NCI-H2171 (cell line): Measurements from ENCODE around the gene GPR26.

ENCODE experiments used
- DNase-seq: peaks from one replicate; lab custom pipeline; 2025; lab: John Stamatoyannopoulos, UW

GPR26 gene

GRCh38 chr10:123648595-123648994 is 17.6 kb upstream of the GPR26 start:
- no peak for DNase-seq

DNA sequence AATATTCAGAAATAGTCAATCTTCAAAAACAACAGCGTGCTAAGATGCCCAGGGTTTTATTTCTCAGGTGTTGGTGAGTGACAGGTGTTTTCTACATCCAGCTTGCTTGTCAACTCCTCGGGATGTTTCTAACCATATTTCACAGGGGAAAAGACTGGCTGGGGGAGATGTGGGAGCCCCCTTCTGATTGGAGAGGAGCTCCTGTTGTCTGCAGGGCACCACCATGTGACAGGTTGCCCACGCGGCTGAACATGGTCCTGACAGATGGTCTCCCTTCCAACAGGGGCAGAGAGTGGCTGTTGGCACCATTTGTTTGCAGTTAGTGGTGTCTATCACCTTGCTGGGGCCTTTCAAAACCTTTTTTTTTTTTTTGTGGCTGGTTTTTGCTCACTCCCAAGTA is 16.5 kb upstream of the GPR26 start:
- peak; percentile 85 for DNase-seq

DNA sequence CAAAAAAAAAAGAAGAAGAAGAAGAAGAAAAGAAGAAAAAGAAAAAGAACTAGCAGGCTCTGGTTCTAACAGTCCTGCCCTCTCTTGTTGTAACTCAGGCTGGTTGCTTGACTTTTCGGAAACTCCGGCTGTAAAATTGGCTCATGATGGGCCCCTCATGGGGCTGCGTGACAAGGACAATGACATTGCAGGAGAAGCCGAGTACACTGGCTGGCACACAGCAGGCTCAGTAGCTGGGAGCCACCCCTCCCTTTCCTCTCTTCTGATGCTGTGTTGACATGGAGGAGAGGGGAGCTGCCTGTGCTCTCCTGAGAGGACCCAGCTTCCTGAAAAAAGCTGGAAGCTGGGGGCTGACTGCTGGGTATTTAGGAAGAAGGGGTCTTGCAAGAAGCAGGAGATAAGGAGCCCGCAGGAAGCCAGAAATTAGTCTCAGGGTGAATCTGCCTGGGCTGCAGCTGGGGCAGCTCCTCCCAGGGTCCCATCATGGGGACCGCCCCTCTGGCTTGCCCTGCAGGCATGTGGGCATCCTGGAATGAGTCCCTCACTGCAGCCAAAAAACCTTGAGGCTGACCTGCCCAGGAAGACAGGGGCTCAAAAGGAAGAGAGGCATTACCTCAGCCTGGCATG is 14.6 kb upstream of the GPR26 start:
- DNase-seq = no peak

DNA sequence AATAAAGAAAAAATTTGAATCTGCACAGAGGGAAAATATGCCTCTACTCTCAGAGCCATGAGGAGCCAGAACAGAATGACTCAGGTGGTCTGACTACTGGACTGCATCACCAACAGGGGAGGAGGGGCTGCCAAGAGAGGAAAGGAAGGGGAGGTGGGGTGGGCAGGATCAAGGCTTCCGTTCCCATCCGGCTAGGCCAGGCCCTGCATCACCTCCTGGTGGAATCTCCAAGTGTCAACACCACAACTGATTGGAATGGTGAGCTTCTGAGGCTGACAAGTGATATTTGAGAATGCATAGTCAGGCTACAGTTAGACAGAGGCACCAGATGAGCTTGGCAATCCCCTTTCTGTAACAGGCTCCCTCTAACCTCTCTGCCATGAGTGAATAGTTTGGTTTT is 10.4 kb upstream of the GPR26 start:
- DNase-seq = no peak

DNA sequence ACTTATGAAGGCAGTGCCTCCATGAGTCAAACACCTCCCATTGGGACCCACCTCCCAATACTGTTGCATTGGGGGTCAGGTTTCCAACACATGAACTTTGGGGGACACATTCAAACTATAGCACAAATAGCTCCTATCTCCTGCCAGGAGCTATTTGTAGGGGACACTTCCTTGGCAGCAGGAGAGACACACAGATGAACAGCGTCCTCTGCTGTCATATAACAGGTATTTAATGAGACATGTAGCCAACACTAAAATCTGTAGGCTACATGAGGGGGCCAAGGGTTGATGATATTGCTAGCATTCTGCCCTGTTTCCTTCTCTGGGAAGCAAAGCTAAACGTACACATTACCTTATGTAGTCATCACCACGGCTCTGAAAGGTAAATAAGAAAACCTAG is 2.6 kb upstream of the GPR26 start:
- no peak for DNase-seq

DNA sequence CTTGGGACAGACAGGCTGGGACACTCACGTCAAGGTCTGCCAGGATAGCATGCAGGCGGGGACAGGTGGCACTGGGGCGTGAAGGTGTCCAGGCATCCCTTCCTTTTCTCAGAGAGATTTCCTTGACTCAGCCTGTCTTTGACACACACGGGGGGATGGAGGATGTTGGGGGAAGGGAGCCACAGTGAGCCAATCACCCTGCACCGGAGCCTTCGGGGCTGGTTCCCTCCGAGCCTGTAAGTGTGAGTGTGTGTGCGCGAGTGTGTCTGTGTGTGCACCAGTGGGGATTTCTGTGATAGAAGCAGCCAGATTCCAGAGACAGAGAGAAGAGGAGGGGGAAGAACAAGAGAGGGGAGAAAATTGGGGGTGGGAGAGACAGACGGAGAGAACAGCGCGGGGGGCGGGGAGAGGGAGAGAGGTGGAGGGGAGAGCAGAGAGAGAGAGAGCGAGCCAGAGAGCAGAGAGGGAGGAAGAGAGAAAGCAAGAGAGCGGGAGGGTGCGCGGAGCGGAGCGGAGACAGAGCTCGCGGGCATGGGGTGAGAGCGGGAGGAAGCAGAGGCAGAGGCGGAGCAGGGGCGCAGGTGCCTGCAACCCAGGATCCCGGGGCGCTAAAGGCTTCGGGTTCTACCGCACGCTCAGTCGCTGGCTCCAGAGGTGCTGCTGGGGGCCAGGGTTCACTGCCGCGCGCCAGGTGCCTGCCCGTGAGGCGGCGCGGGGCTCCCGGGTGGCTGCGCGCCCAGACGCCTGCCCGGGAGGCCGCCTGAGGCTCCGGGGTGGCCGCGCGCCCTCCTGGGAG is 466 bp upstream of the GPR26 start:
- peak; percentile 49 for DNase-seq

- DNase-seq = no peak
Observed at GRCh38 chr10:123669886-123670285, 3.7 kb downstream of the GPR26 start.

- no peak for DNase-seq
Observed at GRCh38 chr10:123673198-123673597, 7.0 kb downstream of the GPR26 start.

- no peak for DNase-seq
Observed at GRCh38 chr10:123674741-123675140, 8.6 kb downstream of the GPR26 start.

GRCh38 chr10:123675811-123676210 is 9.7 kb downstream of the GPR26 start:
- no peak for DNase-seq

DNA sequence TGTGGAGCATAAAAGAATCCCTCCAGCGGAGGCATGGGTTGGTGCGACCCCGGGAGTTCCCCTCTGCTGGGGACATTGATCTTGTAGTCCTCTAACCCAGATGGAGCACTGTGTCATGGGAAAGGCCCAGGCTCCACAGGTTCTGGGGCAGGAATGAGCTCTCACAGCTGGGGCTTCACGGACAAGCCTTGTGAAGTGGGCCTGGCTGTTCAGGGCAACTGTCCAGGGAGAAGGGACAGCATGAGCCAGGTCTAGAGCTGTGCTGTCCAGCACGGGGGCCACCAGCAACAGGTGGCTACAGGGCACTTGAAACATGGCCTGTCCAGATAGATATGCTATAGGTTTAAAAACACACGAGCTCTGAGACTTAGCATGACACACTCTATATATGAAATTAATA is 11.4 kb downstream of the GPR26 start:
- DNase-seq = no peak

GRCh38 chr10:123678376-123678775 is 12.2 kb downstream of the GPR26 start:
- DNase-seq = no peak

- DNase-seq = no peak
Observed at GRCh38 chr10:123681285-123681684, 15.1 kb downstream of the GPR26 start.

GRCh38 chr10:123682477-123682876 is 16.3 kb downstream of the GPR26 start:
- DNase-seq = no peak

DNA sequence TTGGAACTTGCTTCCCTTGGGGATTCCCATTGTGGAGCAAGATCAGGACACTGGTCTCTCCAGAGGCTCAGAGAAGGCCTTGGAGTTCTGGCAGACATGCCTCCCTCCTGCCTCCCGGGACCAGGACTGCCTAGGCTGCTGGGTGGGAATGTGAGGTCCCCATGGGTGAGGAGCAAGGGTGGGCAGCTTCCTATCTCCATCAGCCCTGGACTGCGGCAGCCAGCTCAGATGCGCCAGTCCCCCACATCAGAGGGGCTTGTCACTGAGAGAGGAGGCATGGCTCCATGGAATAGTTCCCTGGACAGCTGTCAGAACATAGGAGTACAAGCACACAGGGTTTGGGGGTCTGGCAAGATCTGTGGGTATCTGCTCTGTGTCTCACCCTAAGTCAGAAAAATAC is 17.3 kb downstream of the GPR26 start:
- no peak for DNase-seq

GRCh38 chr10:123683865-123684264 is 17.7 kb downstream of the GPR26 start:
- DNase-seq = no peak

DNA sequence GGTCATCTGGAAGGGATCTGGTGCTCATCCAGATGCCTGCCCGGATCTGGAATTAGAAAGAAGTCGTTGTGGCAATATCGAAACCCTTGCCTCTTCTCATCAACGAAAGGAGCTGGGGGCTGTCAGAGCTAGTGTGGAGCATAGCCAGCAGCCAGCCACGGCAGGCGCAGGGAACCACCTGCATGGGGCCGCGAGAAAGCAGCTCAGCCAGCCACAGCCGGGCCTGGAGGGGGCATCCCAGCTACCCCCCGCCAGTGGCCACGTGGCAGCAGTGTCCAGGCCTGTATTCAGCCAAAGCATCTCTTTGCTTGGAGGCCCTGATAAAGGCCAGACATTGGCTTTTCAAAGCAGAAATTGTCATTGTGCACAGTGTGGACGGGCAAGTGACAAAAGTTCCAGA is 19.1 kb downstream of the GPR26 start:
- no peak for DNase-seq

- no peak for DNase-seq
Observed at GRCh38 chr10:123687758-123688157, 21.6 kb downstream of the GPR26 start.

DNA sequence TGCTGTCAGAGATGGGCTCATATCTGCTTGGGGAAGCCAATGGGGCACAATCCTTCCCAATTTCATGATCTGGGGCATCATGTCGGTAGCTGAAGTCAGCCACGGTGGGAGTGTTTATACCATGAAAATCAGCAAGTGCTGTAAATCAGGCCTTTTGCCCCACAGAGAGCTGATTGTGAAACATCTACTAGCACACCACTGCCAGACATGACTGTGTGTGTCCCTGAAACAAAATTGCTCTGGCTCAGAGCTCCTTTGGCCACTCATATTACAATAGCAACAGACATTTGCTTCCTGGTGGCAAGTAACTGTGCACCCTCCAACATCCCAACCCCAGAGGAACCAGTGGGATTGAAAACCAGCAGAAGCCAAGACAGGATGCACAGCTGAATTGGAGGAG is 23.7 kb downstream of the GPR26 start:
- no peak for DNase-seq

DNA sequence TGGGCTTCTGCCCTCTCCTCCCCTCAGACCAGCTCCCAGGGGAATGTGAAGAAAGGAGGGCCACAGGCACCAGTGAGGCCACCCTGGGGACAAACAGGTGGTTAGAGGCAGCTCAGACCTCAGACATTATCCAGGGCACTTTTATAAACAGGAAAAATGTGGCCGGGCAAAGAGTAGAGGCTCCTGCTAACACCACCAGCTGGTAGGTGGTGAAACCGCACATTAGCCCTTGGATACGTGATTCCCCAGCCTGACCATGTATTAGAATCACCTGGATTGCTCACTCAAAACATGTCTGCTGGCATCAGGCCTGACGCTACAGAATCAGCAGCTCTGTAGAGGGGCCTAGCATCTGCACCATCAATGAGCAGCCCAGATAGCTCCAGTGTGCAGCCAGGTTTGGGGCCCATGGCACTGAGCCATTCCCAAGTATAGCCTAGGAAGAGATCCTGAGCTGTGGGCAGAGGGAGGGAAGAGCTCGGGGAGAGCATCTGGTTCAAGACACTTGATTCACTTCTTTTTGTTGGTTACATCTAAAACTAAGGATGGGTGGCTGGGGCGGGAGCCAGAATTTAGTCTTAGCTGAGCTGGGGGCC is 37.1 kb downstream of the GPR26 start:
- no peak for DNase-seq

DNA sequence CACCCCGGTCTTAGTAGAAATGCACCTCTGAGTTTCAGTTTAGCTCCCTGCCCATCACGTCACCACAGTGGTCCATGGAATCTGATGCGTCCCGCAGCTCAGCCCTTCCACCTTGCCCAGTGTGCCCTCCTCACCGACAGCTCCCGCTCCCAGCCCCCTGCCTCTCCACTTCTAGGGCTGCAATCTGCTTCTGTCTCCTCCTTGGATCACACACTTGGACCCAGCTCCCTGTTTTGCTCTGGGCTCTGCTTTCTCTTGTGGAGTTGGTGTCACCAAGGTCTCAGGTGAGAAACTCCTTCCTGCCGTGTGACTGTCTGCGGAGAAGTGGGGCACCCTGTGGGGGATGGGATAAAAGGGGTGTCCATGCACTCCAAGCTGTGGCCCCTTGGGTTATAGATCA is 37.9 kb downstream of the GPR26 start:
- DNase-seq = no peak

DNA sequence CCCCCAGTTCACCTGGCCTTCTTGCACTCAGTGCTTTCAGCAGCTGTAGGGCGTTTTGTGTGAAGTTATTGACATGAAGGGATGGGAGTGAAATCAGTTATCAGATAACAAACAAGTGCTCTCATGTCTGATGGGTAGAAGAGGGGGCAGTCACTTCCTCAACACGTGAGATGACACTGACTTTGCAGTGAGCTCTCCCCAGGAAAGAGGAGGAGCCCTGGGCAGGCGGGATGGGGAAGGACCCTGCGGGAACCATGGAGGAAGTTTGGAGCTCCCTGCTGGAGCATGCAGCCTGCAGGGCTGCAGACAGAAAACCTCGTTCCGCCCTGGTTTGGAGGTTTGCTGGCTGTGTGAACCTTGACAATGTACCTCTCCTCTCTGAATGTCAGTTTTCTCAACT is 38.7 kb downstream of the GPR26 start:
- DNase-seq = no peak

DNA sequence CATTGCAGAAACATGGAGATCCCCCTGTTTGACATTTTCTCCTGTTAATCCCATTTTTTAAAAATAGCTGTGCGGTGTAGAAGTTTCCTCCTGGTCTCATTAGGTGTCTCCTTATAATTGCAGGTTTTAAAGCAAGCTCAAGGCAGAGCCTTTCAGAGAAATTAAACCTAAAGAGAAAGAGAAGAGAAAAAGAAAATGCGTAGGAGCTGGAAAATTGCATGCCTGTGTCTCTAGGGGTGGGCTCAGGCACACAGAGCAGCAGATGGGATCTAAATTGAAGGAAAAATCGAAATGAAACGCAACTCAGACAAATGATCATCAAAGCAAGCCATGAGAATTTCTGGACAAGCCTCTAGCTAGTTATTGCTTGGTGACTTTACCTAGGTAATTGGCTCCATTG is 40.1 kb downstream of the GPR26 start:
- no peak for DNase-seq

- DNase-seq = no peak
Observed at GRCh38 chr10:123715546-123715945, 49.4 kb downstream of the GPR26 start.
